ENCODE results near the gene PAQR6. TPM values are rescaled to one million over a fixed set of nuclear protein-coding genes. Genes with fewer than 3 reads are reported as not detected.

The PAQR6 gene
- total RNA-seq, 1 donor from 2014 or later, result 10.8 TPM

- peak; percentile 96 for DNase-seq
- no peaks in the 10 kb centered on the region for H3K36me3 Mint-ChIP-seq (ENCODE audit: unreplicated experiment)
- peaks cover 9% of the 10 kb centered on the region for H3K4me1 Mint-ChIP-seq (ENCODE audit: low read depth, unreplicated experiment)
- TF ChIP-seq, protein P1, sequence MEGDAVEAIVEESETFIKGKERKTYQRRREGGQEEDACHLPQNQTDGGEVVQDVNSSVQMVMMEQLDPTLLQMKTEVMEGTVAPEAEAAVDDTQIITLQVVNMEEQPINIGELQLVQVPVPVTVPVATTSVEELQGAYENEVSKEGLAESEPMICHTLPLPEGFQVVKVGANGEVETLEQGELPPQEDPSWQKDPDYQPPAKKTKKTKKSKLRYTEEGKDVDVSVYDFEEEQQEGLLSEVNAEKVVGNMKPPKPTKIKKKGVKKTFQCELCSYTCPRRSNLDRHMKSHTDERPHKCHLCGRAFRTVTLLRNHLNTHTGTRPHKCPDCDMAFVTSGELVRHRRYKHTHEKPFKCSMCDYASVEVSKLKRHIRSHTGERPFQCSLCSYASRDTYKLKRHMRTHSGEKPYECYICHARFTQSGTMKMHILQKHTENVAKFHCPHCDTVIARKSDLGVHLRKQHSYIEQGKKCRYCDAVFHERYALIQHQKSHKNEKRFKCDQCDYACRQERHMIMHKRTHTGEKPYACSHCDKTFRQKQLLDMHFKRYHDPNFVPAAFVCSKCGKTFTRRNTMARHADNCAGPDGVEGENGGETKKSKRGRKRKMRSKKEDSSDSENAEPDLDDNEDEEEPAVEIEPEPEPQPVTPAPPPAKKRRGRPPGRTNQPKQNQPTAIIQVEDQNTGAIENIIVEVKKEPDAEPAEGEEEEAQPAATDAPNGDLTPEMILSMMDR (IDR thresholded peaks at IDR 0.05; ENCODE audit: partially characterized antibody, unreplicated experiment), result no peak
- no peaks in the 10 kb centered on the region for H3K9me3 Mint-ChIP-seq (ENCODE audit: unreplicated experiment)
- peaks cover 3% of the 10 kb centered on the region for H3K27me3 Mint-ChIP-seq (ENCODE audit: unreplicated experiment)
- H3K27ac Mint-ChIP-seq (ENCODE audit: unreplicated experiment), result peak overlapping the region; percentile 95
- peak overlapping the region; percentile 96 for H3K4me3 Mint-ChIP-seq (ENCODE audit: unreplicated experiment)
Measured at GRCh38 chr1:156291226-156292061, 43.6 kb upstream of the PAQR6 start.

DNA sequence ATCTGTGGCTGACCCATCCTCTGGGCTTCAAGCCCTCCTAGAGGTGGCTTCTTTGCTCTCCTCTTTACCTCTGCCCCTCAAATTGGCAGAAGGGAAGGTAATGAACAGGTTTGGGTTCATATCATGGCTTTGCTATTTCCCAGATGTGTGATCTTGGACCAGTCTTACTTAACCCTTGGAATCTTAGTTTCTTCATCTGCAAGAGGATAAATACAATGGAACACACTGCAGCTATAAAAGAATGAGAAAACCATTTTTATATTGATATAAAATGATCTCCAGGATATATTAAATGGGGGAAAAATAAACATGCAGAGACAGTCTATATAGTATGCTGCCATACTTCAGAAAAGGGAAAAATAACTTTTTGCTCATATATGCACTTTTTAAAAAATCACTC, 42.0 kb upstream of the PAQR6 start:
- Mint-ChIP-seq H3K36me3 (ENCODE audit: unreplicated experiment) (no peaks in the 10 kb centered on the region), H3K4me1 (ENCODE audit: low read depth, unreplicated experiment) (peaks cover 9% of the 10 kb centered on the region), H3K9me3 (ENCODE audit: unreplicated experiment) (no peaks in the 10 kb centered on the region), H3K4me3 (ENCODE audit: unreplicated experiment) (no peak overlapping the region), H3K27me3 (ENCODE audit: unreplicated experiment) (peaks cover 2% of the 10 kb centered on the region), H3K27ac (ENCODE audit: unreplicated experiment) (no peak overlapping the region)
- no peak for DNase-seq
- TF ChIP-seq, protein P1 (IDR thresholded peaks at IDR 0.05; ENCODE audit: partially characterized antibody, unreplicated experiment), result no peak

- Mint-ChIP-seq H3K4me3 (ENCODE audit: unreplicated experiment) (no peak overlapping the region), H3K27ac (ENCODE audit: unreplicated experiment) (no peak overlapping the region), H3K36me3 (ENCODE audit: unreplicated experiment) (no peaks in the 10 kb centered on the region), H3K9me3 (ENCODE audit: unreplicated experiment) (peaks cover 15% of the 10 kb centered on the region), H3K4me1 (ENCODE audit: low read depth, unreplicated experiment) (peaks cover 15% of the 10 kb centered on the region), H3K27me3 (ENCODE audit: unreplicated experiment) (peaks cover 3% of the 10 kb centered on the region)
- DNase-seq, result no peak
- TF ChIP-seq, protein P1 (IDR thresholded peaks at IDR 0.05; ENCODE audit: partially characterized antibody, unreplicated experiment), result no peak
Measured at GRCh38 chr1:156286061-156286460, 38.2 kb upstream of the PAQR6 start.

DNA sequence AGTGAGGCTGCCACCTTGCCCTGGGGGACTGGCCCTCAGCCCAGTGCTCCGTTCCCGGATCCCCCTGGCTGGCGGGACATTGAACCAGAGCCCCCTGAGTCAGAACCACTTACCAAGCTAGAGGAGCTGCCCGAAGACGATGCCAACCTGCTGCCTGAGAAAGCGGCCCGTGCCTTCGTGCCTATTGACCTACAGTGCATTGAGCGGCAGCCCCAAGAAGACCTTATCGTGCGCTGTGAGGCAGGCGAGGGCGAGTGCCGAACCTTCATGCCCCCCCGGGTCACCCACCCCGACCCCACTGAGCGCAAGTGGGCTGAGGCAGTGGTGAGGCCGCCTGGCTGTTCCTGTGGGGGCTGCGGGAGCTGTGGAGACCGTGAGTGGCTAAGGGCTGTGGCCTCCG, 37.6 kb upstream of the PAQR6 start:
- no peak overlapping the region for H3K27ac Mint-ChIP-seq (ENCODE audit: unreplicated experiment)
- H3K27me3 Mint-ChIP-seq (ENCODE audit: unreplicated experiment), result peaks cover 3% of the 10 kb centered on the region
- H3K4me1 Mint-ChIP-seq (ENCODE audit: low read depth, unreplicated experiment), result peaks cover 14% of the 10 kb centered on the region
- no peak overlapping the region for H3K4me3 Mint-ChIP-seq (ENCODE audit: unreplicated experiment)
- no peaks in the 10 kb centered on the region for H3K36me3 Mint-ChIP-seq (ENCODE audit: unreplicated experiment)
- TF ChIP-seq, protein P1 (IDR thresholded peaks at IDR 0.05; ENCODE audit: partially characterized antibody, unreplicated experiment), result no peak
- DNase-seq, result no peak
- peaks cover 15% of the 10 kb centered on the region for H3K9me3 Mint-ChIP-seq (ENCODE audit: unreplicated experiment)

DNA sequence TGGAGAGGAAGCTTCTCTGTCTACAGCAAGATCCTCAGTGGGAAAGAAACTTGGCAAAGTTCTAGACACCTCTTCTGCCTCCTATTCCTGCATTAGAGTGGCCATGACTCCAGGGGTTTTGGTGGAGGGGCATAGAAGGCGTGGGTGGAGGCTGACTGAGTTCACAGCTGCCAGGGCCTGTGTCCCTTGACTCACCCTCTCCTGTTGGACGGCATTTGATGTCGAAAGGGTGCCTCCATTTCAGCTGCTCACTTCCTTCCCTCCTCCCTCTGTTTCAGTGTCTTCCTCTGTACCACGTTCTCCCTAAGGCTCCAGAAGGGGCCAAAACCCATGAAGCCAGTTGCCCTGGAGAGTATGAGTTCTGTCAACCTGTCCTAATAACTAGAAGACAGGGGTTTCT, 36.9 kb upstream of the PAQR6 start:
- Mint-ChIP-seq H3K9me3 (ENCODE audit: unreplicated experiment) (peaks cover 15% of the 10 kb centered on the region), H3K4me3 (ENCODE audit: unreplicated experiment) (no peak overlapping the region), H3K36me3 (ENCODE audit: unreplicated experiment) (no peaks in the 10 kb centered on the region), H3K4me1 (ENCODE audit: low read depth, unreplicated experiment) (peaks cover 18% of the 10 kb centered on the region), H3K27ac (ENCODE audit: unreplicated experiment) (no peak overlapping the region), H3K27me3 (ENCODE audit: unreplicated experiment) (peaks cover 3% of the 10 kb centered on the region)
- TF ChIP-seq, protein P1 (IDR thresholded peaks at IDR 0.05; ENCODE audit: partially characterized antibody, unreplicated experiment), result no peak
- no peak for DNase-seq
